ENCODE measurements around the gene MYO1C. TPM values are rescaled to one million over a fixed set of nuclear protein-coding genes. Genes with fewer than 3 reads are reported as not detected.

Gene MYO1C
- total RNA-seq, 1 donor, result 250 TPM

DNA sequence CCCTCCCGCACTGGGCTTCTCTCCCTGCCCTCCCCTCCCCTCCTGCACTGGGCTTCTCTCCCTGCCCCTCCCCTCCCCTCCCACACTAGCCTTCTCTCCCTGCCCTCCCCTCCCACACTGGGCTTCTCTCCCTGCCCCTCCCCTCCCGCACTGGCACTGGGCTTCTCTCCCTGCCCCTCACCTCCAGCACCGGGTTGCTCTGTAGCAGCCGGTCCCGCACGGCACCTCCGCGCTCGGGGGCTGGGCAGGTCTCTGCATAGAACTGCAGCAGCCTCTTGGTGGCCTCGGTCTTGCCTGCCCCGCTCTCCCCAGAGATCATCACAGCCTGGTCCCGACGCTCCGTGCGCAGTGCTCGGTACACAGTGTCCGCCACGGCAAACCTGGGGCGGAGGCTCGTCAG is 9.8 kb downstream of the MYO1C start:
- no peaks in the 10 kb centered on the region for H3K27me3 ChIP-seq (ENCODE audit: insufficient read depth, low read length)
- TF ChIP-seq, protein P1, sequence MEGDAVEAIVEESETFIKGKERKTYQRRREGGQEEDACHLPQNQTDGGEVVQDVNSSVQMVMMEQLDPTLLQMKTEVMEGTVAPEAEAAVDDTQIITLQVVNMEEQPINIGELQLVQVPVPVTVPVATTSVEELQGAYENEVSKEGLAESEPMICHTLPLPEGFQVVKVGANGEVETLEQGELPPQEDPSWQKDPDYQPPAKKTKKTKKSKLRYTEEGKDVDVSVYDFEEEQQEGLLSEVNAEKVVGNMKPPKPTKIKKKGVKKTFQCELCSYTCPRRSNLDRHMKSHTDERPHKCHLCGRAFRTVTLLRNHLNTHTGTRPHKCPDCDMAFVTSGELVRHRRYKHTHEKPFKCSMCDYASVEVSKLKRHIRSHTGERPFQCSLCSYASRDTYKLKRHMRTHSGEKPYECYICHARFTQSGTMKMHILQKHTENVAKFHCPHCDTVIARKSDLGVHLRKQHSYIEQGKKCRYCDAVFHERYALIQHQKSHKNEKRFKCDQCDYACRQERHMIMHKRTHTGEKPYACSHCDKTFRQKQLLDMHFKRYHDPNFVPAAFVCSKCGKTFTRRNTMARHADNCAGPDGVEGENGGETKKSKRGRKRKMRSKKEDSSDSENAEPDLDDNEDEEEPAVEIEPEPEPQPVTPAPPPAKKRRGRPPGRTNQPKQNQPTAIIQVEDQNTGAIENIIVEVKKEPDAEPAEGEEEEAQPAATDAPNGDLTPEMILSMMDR (IDR thresholded peaks at IDR 0.05; ENCODE audit: extremely low read depth, low read depth, low read length), result no peak
- no peak overlapping the region for H3K27ac ChIP-seq (ENCODE audit: low read depth, low read length)
- no peaks in the 10 kb centered on the region for H3K9me3 ChIP-seq (ENCODE audit: low read depth, low read length)
- no peak overlapping the region for H2AFZ ChIP-seq (ENCODE audit: low read length)
- H3K4me1 ChIP-seq (ENCODE audit: insufficient read depth, low read length), result peaks cover 11% of the 10 kb centered on the region
- H3K79me2 ChIP-seq (ENCODE audit: insufficient read depth, low read length), result peaks cover 37% of the 10 kb centered on the region
- DNase-seq (ENCODE audit: insufficient read length, low spot score, missing footprints), result peak; percentile 73
- no peak overlapping the region for H3K4me3 ChIP-seq (ENCODE audit: insufficient read depth, low read length)
- peaks cover 30% of the 10 kb centered on the region for H4K20me1 ChIP-seq (ENCODE audit: insufficient read depth, low read length)
- no peak overlapping the region for H3K4me2 ChIP-seq (ENCODE audit: insufficient read depth, low read length)
- H3K36me3 ChIP-seq (ENCODE audit: insufficient read depth, low read length), result peaks cover 51% of the 10 kb centered on the region

- peak; percentile 87 for DNase-seq (ENCODE audit: insufficient read length, low spot score, missing footprints)
- Histone ChIP-seq H3K4me3 (ENCODE audit: insufficient read depth, low read length) (no peak overlapping the region), H4K20me1 (ENCODE audit: insufficient read depth, low read length) (peaks cover 34% of the 10 kb centered on the region), H3K4me1 (ENCODE audit: insufficient read depth, low read length) (peaks cover 6% of the 10 kb centered on the region), H3K36me3 (ENCODE audit: insufficient read depth, low read length) (peaks cover 60% of the 10 kb centered on the region), H3K27me3 (ENCODE audit: insufficient read depth, low read length) (no peaks in the 10 kb centered on the region), H2AFZ (ENCODE audit: low read length) (no peak overlapping the region), H3K4me2 (ENCODE audit: insufficient read depth, low read length) (no peak overlapping the region), H3K79me2 (ENCODE audit: insufficient read depth, low read length) (peaks cover 37% of the 10 kb centered on the region), H3K9me3 (ENCODE audit: low read depth, low read length) (no peaks in the 10 kb centered on the region), H3K27ac (ENCODE audit: low read depth, low read length) (no peak overlapping the region)
- TF ChIP-seq, protein P1 (IDR thresholded peaks at IDR 0.05; ENCODE audit: extremely low read depth, low read depth, low read length), result no peak
Observed at GRCh38 chr17:1481736-1482135, 10.8 kb downstream of the MYO1C start.

GRCh38 chr17:1480747-1481465 is 11.6 kb downstream of the MYO1C start:
- no peak overlapping the region for H2AFZ ChIP-seq (ENCODE audit: low read length)
- peaks cover 35% of the 10 kb centered on the region for H3K79me2 ChIP-seq (ENCODE audit: insufficient read depth, low read length)
- no peaks in the 10 kb centered on the region for H3K27me3 ChIP-seq (ENCODE audit: insufficient read depth, low read length)
- H3K4me1 ChIP-seq (ENCODE audit: insufficient read depth, low read length), result peaks cover 12% of the 10 kb centered on the region
- H3K9me3 ChIP-seq (ENCODE audit: low read depth, low read length), result no peaks in the 10 kb centered on the region
- TF ChIP-seq, protein P1 (IDR thresholded peaks at IDR 0.05; ENCODE audit: extremely low read depth, low read depth, low read length), result no peak
- peaks cover 38% of the 10 kb centered on the region for H4K20me1 ChIP-seq (ENCODE audit: insufficient read depth, low read length)
- no peak overlapping the region for H3K4me2 ChIP-seq (ENCODE audit: insufficient read depth, low read length)
- no peak overlapping the region for H3K4me3 ChIP-seq (ENCODE audit: insufficient read depth, low read length)
- H3K36me3 ChIP-seq (ENCODE audit: insufficient read depth, low read length), result peaks cover 69% of the 10 kb centered on the region
- DNase-seq (ENCODE audit: insufficient read length, low spot score, missing footprints), result peak; percentile 97
- peak overlapping the region; percentile 42 for H3K27ac ChIP-seq (ENCODE audit: low read depth, low read length)

DNA sequence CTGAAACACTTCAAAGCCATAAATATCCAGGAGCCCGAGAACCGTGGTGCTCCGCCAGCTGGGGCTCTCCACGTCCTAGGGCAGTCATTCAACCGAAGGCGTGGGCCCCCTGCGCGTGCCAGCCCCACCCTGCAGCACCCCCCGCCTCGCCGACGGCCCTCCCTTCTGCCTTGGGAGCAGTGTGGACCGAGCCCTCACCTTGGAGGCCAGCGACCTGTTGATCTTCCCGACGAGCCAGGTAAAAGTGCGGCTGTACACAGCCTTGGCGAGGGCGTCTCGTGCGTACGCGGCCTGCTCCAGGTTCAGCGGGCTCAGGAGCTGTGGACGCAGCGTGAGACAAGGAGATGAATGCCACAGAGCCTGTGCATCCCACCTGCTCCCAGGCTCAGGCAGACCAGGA is 14.1 kb downstream of the MYO1C start:
- Histone ChIP-seq H3K4me2 (ENCODE audit: insufficient read depth, low read length) (no peak overlapping the region), H3K4me3 (ENCODE audit: insufficient read depth, low read length) (no peak overlapping the region), H3K79me2 (ENCODE audit: insufficient read depth, low read length) (peaks cover 24% of the 10 kb centered on the region), H3K4me1 (ENCODE audit: insufficient read depth, low read length) (peaks cover 12% of the 10 kb centered on the region), H4K20me1 (ENCODE audit: insufficient read depth, low read length) (peaks cover 33% of the 10 kb centered on the region), H3K27ac (ENCODE audit: low read depth, low read length) (no peak overlapping the region), H3K36me3 (ENCODE audit: insufficient read depth, low read length) (peaks cover 79% of the 10 kb centered on the region), H3K9me3 (ENCODE audit: low read depth, low read length) (no peaks in the 10 kb centered on the region), H3K27me3 (ENCODE audit: insufficient read depth, low read length) (no peaks in the 10 kb centered on the region), H2AFZ (ENCODE audit: low read length) (no peak overlapping the region)
- no peak for DNase-seq (ENCODE audit: insufficient read length, low spot score, missing footprints)
- TF ChIP-seq, protein P1 (IDR thresholded peaks at IDR 0.05; ENCODE audit: extremely low read depth, low read depth, low read length), result no peak
